Measurements from ENCODE around the gene SRPK2. TPM values are rescaled to one million over a fixed set of nuclear protein-coding genes. Genes with fewer than 3 reads are reported as not detected.

Gene SRPK2
- total RNA-seq, 4 donors from 2014 or later: 21.5 to 35.1 (median 29.2) TPM

DNA sequence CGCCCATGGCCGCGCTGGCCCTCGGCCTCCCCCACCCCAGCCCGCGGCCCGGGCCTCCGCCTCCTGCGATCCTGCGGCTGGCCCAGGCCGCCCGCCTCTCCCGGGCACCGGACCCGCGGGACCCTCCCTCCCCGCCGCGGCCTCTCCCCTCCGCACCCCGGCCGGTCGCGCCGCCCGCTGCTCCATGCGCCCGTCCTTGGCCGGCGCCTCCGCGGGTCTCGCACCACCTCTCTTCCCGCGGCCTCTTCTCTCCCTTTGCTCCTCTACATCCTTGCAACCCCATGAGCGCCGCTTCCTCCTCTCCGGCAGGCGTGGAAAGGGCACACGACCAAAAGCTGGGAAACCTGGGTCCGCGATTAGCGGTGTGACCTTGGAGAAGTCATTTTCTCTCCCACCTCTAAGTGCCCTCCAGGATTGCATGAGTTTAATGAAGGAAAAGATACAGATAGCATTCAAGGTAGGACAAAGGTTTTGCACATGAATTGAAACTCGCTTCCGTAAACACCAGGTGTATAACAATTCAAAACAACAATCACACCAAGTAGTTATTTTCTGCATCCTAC is 448 bp upstream of the SRPK2 start:
- intact Hi-C loops (cut with DNase I): no loop called here
- TF ChIP-seq POLR2A (IDR thresholded peaks at IDR 0.05) (no peak), CTCF (IDR thresholded peaks at IDR 0.05) (peak in 1 of 6 experiments; percentile 16)
- H3K4me3 ChIP-seq: peak overlapping the region; percentile 81 to 99 (median 96)
- no peak for DNase-seq
- no peaks in the 10 kb centered on the region for H3K27me3 ChIP-seq
- peak overlapping the region; percentile 57 to 85 (median 81) for H3K27ac ChIP-seq
- peaks cover 0 to 4% (median 0%) of the 10 kb centered on the region in 3 donors for H3K36me3 ChIP-seq
- H3K4me1 ChIP-seq: peaks cover 6 to 10% (median 8%) of the 10 kb centered on the region in 3 donors
- no peaks in the 10 kb centered on the region for H3K9me3 ChIP-seq
- 22 to 25% methylated on average over 9 to 13 of the region's 45 CpGs for WGBS, 2 donors

- Histone ChIP-seq H3K4me1 (peaks cover 6 to 10% (median 8%) of the 10 kb centered on the region in 3 donors), H3K27ac (peak overlapping the region; percentile 40 to 85 (median 81)), H3K9me3 (no peaks in the 10 kb centered on the region), H3K4me3 (peak overlapping the region; percentile 81 to 99 (median 96)), H3K36me3 (peaks cover 0 to 4% (median 0%) of the 10 kb centered on the region in 3 donors), H3K27me3 (no peaks in the 10 kb centered on the region)
- TF ChIP-seq POLR2A (IDR thresholded peaks at IDR 0.05) (no peak), CTCF (IDR thresholded peaks at IDR 0.05) (no peak)
- WGBS, 2 donors: 5 to 10% methylated on average over 18 to 34 of the region's 76 CpGs
- intact Hi-C loops (cut with DNase I): no loop called here
- DNase-seq: no peak
Measured at GRCh38 chr7:105387508-105388355, 989 bp downstream of the SRPK2 start.

- 88 to 92% methylated on average over 3 of the region's 3 CpGs for WGBS, 2 donors
- no peaks in the 10 kb centered on the region for H3K9me3 ChIP-seq
Measured at GRCh38 chr7:105377903-105378302, 10.8 kb downstream of the SRPK2 start.

GRCh38 chr7:105376908-105377533 is 11.7 kb downstream of the SRPK2 start:
- intact Hi-C loops (cut with DNase I): no loop called here
- no peak for DNase-seq
- H3K9me3 ChIP-seq: no peaks in the 10 kb centered on the region
- peaks cover 0 to 6% (median 0%) of the 10 kb centered on the region in 3 donors for H3K4me1 ChIP-seq
- no peak overlapping the region for H3K4me3 ChIP-seq
- TF ChIP-seq CTCF (IDR thresholded peaks at IDR 0.05) (no peak), POLR2A (IDR thresholded peaks at IDR 0.05) (no peak)
- no peak overlapping the region for H3K27ac ChIP-seq
- no peaks in the 10 kb centered on the region for H3K36me3 ChIP-seq
- WGBS, 2 donors: 97 to 100% methylated on average over 2 to 4 of the region's 4 CpGs
- no peaks in the 10 kb centered on the region for H3K27me3 ChIP-seq

More at GRCh38 chr7:105377903-105378302, 10.8 kb downstream of the SRPK2 start:
- Histone ChIP-seq H3K4me1 (peaks cover 0 to 6% (median 0%) of the 10 kb centered on the region in 3 donors), H3K4me3 (no peak overlapping the region), H3K27ac (no peak overlapping the region), H3K27me3 (no peaks in the 10 kb centered on the region), H3K36me3 (no peaks in the 10 kb centered on the region)
- intact Hi-C loops (cut with DNase I): no loop called here
- no peak for TF ChIP-seq POLR2A (IDR thresholded peaks at IDR 0.05)
- TF ChIP-seq CTCF (IDR thresholded peaks at IDR 0.05): no peak
- DNase-seq: no peak

DNA sequence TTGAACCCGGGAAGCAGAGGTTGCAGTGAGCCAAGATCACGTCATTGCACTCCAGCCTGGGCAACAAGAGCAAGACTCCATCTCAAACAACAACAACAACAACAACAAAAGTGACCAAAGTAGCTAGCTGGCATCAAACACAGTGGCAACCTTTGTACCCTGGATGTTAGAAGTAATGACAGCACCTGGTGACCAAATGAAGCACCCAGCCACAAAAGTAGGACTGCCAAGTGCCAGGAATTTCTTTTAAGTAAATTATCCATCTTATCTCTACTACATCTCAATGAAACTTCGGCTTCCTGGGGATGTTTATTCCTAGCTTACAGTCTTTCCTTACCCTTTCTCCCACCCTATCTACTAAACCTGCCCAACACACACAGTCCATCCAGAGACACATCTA is 18.8 kb downstream of the SRPK2 start:
- H3K27me3 ChIP-seq: no peaks in the 10 kb centered on the region
- intact Hi-C loops (cut with DNase I): no loop called here
- no peak overlapping the region for H3K4me3 ChIP-seq
- no peaks in the 10 kb centered on the region for H3K36me3 ChIP-seq
- H3K27ac ChIP-seq: no peak overlapping the region
- H3K4me1 ChIP-seq: peaks cover 0 to 7% (median 0%) of the 10 kb centered on the region in 3 donors
- DNase-seq: no peak
- 67% methylated on average over 3 of the region's 3 CpGs for WGBS, 2 donors
- TF ChIP-seq POLR2A (IDR thresholded peaks at IDR 0.05): no peak
- TF ChIP-seq CTCF (IDR thresholded peaks at IDR 0.05): no peak
- no peaks in the 10 kb centered on the region for H3K9me3 ChIP-seq
